ENCODE results near the gene FRMD4A.
"Not testable (repeated sequence)": the region's sequence is repeated elsewhere in the genome, so short reads cannot be mapped to it uniquely, and the experiment has no call there.

Gene FRMD4A

DNA sequence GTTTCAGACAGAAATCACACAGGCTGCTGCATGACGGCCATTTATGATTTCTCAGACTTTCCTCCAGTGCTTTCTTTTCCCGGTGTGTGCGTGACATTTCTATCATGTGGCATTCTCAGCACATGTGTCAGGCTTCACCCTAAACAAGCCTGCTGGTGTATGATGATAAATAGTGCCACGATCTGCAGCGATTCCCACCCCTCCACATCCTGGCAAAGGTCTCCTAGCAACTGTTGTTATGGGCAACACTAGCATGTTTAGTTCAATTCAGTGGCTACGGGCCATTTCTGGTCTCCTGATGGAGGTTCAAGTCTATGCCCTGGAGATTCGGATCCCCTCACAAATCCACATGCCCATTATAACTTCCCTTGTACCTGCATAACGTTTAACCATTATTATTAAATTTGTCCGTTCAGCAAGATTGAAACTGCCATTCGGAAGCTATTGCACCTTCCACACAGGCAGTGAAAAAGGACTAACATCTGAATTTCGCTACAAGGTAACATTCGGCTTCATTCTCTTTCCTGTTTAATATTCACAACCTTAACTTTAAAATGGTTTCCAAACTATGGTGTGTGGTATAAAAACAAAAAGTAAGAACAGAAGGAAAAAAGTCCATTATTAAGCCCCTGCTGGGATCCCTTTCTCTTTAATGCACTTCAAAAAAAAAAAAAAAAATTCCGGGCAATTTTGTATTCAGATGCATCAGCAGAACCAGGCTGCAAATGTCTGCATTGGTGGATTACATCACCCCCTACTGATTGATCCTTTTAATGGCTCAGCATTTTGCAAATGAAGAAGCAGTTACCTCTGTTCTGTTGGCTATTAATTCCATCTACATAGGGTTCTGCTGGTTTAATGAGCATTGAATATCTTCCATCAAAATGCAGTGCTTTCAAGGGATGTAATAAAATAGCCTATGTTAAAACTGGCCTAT, 90.2 kb downstream of the FRMD4A start:
- DNase-seq (ENCODE audit: low spot score): no peak

- not testable (repeated sequence) for DNase-seq (ENCODE audit: low spot score)
These were observed 92.1 kb downstream of the FRMD4A start for GRCh38 chr10:14238659-14239058.

- no peak for DNase-seq (ENCODE audit: low spot score)
These were observed 94.4 kb downstream of the FRMD4A start for GRCh38 chr10:14236341-14236740.

DNA sequence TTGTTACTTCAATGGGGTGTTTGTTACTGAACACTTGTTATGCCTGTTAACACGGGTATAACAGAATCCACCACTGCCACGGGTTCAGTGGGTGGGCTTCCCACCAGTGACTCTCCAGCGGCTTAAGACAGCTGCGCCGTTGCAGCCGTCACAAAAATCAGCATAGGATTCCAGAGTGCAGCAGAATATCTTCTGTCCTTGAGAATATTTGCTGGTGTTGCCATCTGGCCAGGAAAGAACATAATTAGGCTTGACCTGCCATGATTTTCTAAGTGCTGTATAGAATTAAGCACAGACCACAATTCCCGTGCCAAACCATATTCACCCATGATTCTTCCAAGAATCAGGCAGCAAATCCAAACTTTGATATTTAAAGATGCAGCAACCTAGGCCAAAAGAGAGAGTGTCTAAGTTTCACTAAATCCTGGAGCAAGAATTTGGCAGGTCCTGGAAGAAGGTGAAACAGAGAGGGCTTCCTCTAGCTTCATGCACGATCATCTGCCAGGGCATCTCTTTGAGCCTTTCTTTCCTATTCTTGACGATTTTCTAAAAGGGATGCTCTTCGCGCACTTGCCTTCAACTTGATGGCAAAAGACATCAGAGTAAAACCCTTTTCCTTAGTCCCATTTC, 95.0 kb downstream of the FRMD4A start:
- no peak for DNase-seq (ENCODE audit: low spot score)

- no peak for DNase-seq (ENCODE audit: low spot score)
These were observed 97.2 kb downstream of the FRMD4A start for GRCh38 chr10:14233566-14233965.

DNA sequence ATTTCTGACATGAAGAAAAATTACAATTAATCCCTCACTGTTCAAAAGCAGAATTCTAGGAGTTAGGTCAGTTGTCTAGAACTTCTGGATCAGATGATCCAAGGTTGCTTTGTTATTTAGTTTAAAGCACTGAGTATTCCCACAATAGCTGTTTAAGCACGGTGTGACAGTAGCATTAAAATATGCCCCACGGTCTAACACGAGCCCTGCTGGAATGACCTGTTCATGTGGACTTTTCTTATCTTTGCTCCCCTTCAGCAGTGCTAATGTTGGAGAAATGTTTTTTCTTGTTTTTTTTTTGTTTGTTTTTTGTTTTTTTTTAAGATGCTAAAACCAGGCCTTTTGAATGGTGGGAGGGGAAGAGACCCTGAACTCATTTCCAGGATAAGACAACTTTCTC, 101.9 kb downstream of the FRMD4A start:
- not testable (repeated sequence) for DNase-seq (ENCODE audit: low spot score)

DNA sequence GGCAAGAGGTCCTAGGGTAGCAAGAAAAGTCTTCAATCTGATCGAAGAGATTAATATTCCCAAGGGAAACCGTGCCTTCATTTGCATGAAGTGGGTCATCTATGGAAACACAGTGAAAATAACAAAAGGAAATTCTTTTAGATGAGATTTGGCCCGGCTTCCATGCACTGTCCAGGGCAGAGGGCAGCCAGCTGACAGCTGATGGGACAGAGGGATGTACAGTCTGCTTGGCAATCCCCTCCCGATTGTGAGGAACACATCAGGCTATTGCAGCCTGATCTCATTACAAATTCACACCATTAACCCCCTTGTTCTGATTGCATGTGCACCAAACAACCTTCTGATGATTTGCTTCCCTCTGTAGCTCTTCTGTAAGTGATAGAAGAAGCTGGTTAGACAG, 105.3 kb downstream of the FRMD4A start:
- DNase-seq (ENCODE audit: low spot score): no peak

- DNase-seq (ENCODE audit: low spot score): no peak
These were observed 110.7 kb downstream of the FRMD4A start for GRCh38 chr10:14220026-14220425.

GRCh38 chr10:14219411-14219810, 111.3 kb downstream of the FRMD4A start:
- DNase-seq (ENCODE audit: low spot score): no peak

DNA sequence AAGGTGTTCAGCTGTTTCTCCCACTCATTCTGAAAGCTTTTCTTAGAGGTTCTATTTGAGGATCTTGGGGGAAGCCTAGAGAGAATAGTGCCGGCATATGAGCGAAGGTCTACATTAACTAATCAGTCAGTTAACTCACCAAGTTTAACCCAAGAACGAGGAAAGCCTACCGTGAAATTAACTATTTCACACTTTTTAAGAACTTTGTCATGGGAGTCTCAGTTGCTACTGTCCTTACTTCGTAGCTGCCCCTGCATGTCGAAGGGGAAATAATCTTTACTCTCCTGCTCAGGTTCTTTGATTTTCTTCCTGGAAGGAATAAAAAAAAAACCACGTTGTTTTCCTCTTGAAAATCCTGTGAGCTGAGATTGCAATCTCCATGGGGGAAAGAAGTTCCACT, 115.1 kb downstream of the FRMD4A start:
- DNase-seq (ENCODE audit: low spot score): no peak

- DNase-seq (ENCODE audit: low spot score): not testable (repeated sequence)
These were observed 117.0 kb downstream of the FRMD4A start for GRCh38 chr10:14213703-14214102.

- no peak for DNase-seq (ENCODE audit: low spot score)
These were observed 119.1 kb downstream of the FRMD4A start for GRCh38 chr10:14211610-14212009.

DNA sequence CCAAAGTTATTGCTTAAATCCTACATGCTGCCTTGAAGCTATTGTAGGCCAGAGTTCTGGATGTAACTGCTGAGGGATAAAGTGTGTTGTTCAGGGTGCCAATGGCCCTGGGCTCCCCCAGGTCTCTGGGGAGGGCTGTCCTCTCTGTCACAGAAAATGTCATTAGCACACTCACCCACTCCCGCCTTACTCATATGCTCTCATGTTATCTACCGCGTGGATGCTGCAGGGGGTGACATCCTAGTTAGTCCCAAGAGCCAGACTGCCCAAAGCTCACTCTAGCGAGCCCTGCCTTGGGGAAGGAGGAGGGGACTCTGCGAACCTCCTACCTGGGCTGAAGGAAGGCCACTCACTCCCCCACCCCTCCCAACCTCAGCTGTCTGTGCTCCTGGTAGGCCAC, 122.5 kb downstream of the FRMD4A start:
- no peak for DNase-seq (ENCODE audit: low spot score)

- DNase-seq (ENCODE audit: low spot score): no peak
These were observed 125.5 kb downstream of the FRMD4A start for GRCh38 chr10:14205233-14205632.

DNA sequence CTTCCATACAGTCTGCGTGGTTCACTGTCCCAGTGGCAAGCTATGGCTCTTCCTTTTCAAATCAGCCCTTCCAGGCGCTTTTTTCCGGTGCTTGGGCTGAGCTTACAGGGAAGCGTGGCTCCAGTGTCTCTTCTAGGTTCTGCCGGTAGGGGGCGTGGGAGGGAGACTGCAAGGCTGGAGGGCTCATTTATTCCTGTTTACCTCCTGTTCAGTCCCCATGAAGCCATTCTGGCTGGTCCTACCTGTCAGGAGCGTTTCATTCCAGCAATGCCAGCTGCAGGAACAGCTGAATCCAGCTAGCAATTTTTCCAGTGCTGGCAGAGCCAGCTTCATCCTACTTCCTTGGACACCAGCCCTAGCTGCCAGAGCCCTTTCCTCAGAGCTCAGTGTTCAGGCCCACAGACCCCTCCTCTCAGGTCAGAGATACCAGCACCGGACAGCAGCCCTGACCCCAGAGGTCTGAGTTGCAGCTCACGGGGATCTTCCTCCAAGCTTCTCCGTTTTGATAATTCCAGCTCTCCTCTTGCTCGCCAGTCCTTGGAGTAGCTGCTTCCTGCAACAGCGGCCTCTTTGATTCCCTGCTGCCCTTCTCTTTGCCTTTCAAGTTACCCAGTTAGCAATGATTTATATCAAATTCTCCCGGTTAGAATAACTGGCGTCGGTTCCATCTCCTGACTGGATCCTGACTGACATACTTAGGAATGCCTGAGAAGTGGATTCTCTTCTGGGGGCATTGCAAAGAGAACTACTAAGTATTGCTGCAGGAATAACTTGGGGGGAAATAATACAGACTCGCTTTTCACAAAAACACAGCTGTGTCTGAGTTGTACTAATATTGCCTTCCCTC, 129.8 kb downstream of the FRMD4A start:
- DNase-seq (ENCODE audit: low spot score): peak; percentile 39

DNA sequence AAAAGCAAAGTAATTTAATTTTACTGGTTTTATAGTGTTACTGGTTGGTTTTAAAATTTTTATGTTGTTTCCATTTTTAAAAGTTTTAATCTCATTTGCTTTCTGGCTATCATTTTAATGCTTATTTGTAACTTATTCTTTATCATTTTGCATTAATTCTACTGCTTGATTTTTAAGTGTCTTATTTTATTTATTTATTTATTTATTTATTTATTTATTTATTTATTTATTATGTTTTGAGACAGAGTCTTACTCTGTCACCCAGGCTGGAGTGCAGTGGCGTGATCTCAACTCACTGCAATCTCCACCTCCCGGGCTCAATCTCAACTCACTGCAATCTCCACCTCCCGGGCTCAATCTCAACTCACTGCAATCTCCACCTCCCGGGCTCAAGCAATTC, 131.6 kb downstream of the FRMD4A start:
- not testable (repeated sequence) for DNase-seq (ENCODE audit: low spot score)

- DNase-seq (ENCODE audit: low spot score): no peak
These were observed 132.6 kb downstream of the FRMD4A start for GRCh38 chr10:14198078-14198477.

DNA sequence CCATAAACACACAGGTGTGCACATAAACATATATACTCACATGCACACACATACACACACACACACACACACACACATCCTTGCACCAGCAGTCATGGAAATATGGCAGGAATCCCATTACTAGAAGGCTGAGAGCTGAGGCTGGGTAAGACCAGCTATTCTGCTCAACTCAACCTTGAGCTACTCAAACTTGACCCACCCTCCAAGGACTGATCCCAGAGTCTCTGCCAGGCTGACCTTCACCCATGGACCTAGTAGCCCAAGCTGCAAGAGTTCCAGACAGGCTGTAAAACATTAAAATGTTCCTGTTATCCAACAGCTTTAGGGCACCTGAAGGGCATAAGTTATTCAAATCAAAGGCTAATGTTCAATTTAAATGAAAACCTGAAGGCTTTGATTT, 134.6 kb downstream of the FRMD4A start:
- no peak for DNase-seq (ENCODE audit: low spot score)

DNA sequence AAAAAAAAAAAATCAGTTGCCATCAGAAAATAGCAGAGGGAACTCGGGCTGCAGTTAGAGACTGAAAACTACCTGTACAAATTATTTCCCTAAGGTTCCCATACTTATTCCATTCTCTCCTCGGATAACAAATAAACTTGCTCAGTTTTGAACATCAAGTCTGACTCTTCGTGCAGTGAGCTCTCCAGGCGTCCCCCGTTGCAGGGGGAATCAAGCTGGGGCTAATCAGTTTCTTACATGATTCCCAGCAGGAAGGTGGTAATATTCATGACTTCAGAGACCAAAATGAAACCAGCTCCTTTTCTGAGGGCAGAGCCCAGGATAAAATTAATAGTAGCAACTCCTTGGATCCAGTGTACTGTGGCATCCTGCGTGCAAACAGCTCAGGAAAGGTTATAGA, 135.3 kb downstream of the FRMD4A start:
- no peak for DNase-seq (ENCODE audit: low spot score)

DNA sequence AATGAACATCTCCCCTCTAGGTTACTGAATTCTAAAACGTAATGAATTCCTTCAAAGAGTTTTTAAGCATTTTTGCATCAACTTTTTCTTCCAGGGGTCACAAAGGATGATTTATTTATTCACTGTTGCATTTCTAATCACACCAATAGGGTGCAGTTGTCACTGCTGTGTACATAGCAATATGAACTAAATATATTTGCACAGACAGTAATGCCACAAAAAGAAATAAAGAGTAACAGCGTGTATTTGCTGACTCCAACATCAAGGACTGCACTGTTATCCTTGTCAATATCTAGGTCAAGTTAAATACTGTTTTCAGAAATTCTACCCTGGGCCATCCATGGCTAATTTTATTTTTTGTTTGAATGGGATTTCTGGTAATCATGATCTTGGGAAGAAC, 138.0 kb downstream of the FRMD4A start:
- no peak for DNase-seq (ENCODE audit: low spot score)

GRCh38 chr10:14191871-14192270, 138.9 kb downstream of the FRMD4A start:
- no peak for DNase-seq (ENCODE audit: low spot score)

DNA sequence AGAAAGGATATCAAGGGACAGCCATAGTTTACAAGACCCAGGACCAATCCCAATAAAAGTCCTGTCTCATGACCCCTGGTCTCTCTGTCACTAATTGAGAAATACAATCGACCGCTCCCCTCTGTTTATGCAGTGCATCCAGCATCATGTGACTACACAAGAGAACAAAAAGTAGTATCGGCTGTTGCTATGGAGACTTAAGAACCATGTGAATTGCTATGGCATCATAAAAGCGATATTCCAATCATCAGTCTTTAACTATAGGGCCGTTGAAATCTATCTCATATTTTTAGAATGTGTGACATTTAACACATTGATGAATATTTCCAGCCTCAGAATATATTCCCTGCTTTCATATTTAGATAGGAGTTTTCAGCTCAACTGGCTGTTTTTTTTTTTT, 139.3 kb downstream of the FRMD4A start:
- DNase-seq (ENCODE audit: low spot score): no peak

DNA sequence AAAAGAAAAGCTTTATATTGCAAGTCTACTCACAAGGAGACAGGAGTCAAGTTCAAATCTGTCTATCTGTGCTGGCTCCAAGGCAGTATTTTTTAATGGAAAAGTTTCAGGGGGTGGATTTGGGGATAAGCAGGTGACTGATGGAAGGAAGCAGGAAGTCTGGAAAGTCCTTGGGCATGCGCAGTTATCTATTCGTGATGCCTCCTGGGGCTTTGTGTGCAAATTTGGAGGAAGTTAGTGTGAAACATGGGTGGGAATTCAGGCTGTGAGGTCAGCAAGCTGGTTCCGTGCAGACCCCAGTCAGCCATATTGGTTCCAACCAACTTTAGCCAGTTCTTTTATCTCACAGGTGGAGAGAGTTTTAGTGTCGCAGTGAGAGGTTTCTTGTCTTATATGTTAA, 140.0 kb downstream of the FRMD4A start:
- no peak for DNase-seq (ENCODE audit: low spot score)

Measured in HuH-7 (cell line).